Adrenal gland (tissue), 12 donors: Measurements from ENCODE around the gene PLA2G12A. TPM values are rescaled to one million over a fixed set of nuclear protein-coding genes. Genes with fewer than 3 reads are reported as not detected.

Experiments
- DNase-seq, 7 donors: peaks; one replicate each; pipeline ENCODE4 v3.0.0-alpha.2; 2019 to 2020
- H3K27ac ChIP-seq, 5 donors: fragments of 200-600 bp; sonication (generic) in 4 of 5; 1 replicate in 3 of 5; 2 replicates in 2 of 5; pipeline versions ENCODE4 v1.5.1 to v1.8.0; 2016 to 2020; ENCODE audit warnings: mild to moderate bottlenecking in 1 of 5
- H3K27me3 ChIP-seq: fragments of 200-600 bp; 2 replicates; pipeline ENCODE4 v1.8.0; 2021
- H3K36me3 ChIP-seq, 2 donors: fragments of 200-600 bp; replicated peaks in 1 of 2; 1 replicate in 1 of 2; 2 replicates in 1 of 2; pipeline versions ENCODE4 v1.5.1 to v1.8.0; 2018 to 2022
- H3K4me1 ChIP-seq, 2 donors: fragments of 200-600 bp; replicated peaks in 1 of 2; 1 replicate in 1 of 2; 2 replicates in 1 of 2; pipeline versions ENCODE4 v1.5.1 to v1.8.0; 2018 to 2021
- H3K4me3 ChIP-seq, 4 donors: fragments of 200-600 bp; sonication (generic) in 3 of 4; one replicate each; pipeline ENCODE4 v1.5.1; 2016 to 2018
- H3K9me3 ChIP-seq, 3 donors: fragments of 200-600 bp; sonication (generic) in 1 of 3; replicated peaks in 1 of 3; 1 replicate in 2 of 3; 2 replicates in 1 of 3; pipeline versions ENCODE4 v1.5.1 to v1.8.0; 2016 to 2021
- POLR2A ChIP-seq, 2 donors: fragments of 450-650 bp; IDR thresholded peaks; one replicate each; pipeline ENCODE4 v1.6.1; 2017; ENCODE audit warnings: antibody characterized with exemption in 2 of 2, mild to moderate bottlenecking in 2 of 2, moderate library complexity in 1 of 2
- WGBS, 4 donors: extraction: QIAGEN DNeasy Blood & Tissue Kit in 2 of 4; methylation state at CpG; one replicate each; pipeline versions ENCODE4 v1.1.5 to v1.1.7; 2013 to 2017; 5-methylcytosine and 5-hydroxymethylcytosine counted together
- intact Hi-C, 2 donors: fragments of 100-400 bp; cut with DNase I; formaldehyde crosslinking; loops; one replicate each; pipeline versions ENCODE4 v1.14.1 to v1.15.0; 2022 to 2023
- polyA plus RNA-seq, 3 donors: library from polyadenylated mRNA; stranded (reverse); fragments of 200-250 nt in 2 of 3; fragments of 350-450 nt in 1 of 3; fragmentation: Illumina TruSeq in 1 of 3; extraction: RNeasy Lipid Tissue Mini Kit (QIAGEN cat#74804) in 1 of 3; gene quantifications; one replicate each; pipeline ENCODE4 v1.2.3, GENCODE V29; 2013 to 2014
- total RNA-seq, 9 donors: library from RNA; depleted of rRNA in 4 of 9; stranded (reverse); fragments of >200 nt in 4 of 9; fragments of 120-200 nt in 1 of 9; fragmentation: NEBNext Ultra II Directional in 1 of 9; extraction: Animal tissue kit (Norgen Biotek cat#: 25700) in 1 of 9; gene quantifications; one replicate each; pipeline versions ENCODE4 v1.1.0 to v1.2.4, GENCODE V29; 2013 to 2023
- TF ChIP-seq, protein P1 (sequence below), 6 experiments: fragments of 450-650 bp in 4 of 6; fragments of 200-600 bp in 2 of 6; sonication (generic) in 1 of 6; IDR thresholded peaks; 1 replicate in 5 of 6; 2 replicates in 1 of 6; pipeline versions ENCODE4 v1.5.1 to v1.8.0; 2016 to 2021; ENCODE audit warnings: antibody characterized with exemption in 6 of 6, mild to moderate bottlenecking in 2 of 6, moderate library complexity in 1 of 6
- donor health status: healthy with polysubstance abuse.
- donor health status: Bipolar disorder and iron deficiency.
- donor health status: DM: yes; HTN: yes; CAD: no.
- donor health status: DM: no; HTN: no; CAD: no.
- donor health status: DM: no; HTN: no; CAD: no.
- donor health status: DM: yes; HTN: yes; CAD: no.

The PLA2G12A gene
- total and polyA plus RNA-seq, 12 donors = 10.7 to 67.0 (median 31.5) TPM

DNA sequence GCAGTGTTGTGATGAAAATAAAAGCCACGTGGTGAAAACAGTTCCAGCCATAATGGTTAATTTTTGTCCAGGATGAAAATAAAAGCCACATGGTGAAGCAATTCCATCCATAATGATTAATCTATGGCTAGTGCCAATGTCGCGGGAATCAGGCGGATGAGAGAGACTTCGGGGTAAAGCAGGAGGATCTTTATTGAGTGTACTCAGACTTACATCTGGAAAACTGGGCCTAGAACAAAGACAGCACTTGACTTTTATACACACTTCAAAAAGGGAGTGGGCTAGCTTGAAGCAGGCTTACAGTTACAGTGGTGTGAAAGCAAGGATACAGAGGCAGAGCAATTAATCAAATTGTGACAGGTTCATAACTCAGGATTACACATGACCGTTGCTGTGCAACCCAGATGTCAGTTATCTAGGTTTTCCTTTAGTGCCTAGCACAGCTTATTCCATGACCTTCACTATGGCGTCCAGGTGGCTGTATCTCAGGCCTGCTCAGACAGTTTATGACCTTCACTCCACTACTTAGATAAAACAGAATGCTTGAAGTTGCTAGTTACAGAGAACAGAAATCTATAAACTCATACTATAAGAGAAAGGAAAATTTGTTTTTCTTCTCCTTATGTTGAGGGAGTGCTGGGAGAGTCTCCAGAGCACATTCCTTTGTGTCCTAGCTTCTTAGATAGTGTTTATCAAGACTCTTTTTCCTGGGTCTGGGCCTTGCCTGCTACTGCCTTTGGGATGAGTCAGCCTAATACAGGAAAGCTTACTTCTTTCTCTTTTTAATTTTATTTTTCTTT, 5.9 kb upstream of the PLA2G12A start:
- no peaks in the 10 kb centered on the region for H3K36me3 ChIP-seq
- H3K4me3 ChIP-seq = no peak overlapping the region
- TF ChIP-seq, protein P1, sequence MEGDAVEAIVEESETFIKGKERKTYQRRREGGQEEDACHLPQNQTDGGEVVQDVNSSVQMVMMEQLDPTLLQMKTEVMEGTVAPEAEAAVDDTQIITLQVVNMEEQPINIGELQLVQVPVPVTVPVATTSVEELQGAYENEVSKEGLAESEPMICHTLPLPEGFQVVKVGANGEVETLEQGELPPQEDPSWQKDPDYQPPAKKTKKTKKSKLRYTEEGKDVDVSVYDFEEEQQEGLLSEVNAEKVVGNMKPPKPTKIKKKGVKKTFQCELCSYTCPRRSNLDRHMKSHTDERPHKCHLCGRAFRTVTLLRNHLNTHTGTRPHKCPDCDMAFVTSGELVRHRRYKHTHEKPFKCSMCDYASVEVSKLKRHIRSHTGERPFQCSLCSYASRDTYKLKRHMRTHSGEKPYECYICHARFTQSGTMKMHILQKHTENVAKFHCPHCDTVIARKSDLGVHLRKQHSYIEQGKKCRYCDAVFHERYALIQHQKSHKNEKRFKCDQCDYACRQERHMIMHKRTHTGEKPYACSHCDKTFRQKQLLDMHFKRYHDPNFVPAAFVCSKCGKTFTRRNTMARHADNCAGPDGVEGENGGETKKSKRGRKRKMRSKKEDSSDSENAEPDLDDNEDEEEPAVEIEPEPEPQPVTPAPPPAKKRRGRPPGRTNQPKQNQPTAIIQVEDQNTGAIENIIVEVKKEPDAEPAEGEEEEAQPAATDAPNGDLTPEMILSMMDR (IDR thresholded peaks at IDR 0.05) = no peak
- TF ChIP-seq POLR2A (IDR thresholded peaks at IDR 0.05) = no peak
- peak overlapping the region in 3 of 5 donors; percentile 14 to 60 (median 36) for H3K27ac ChIP-seq
- H3K4me1 ChIP-seq = no peaks in the 10 kb centered on the region
- intact Hi-C loops = no loop called here
- no peaks in the 10 kb centered on the region for H3K27me3 ChIP-seq
- H3K9me3 ChIP-seq = no peaks in the 10 kb centered on the region
- WGBS, 4 donors = 64 to 69% (median 66%) methylated on average over 7 of the region's 7 CpGs
- peak in 4 of 7 donors; percentile 17 to 36 (median 25) for DNase-seq

DNA sequence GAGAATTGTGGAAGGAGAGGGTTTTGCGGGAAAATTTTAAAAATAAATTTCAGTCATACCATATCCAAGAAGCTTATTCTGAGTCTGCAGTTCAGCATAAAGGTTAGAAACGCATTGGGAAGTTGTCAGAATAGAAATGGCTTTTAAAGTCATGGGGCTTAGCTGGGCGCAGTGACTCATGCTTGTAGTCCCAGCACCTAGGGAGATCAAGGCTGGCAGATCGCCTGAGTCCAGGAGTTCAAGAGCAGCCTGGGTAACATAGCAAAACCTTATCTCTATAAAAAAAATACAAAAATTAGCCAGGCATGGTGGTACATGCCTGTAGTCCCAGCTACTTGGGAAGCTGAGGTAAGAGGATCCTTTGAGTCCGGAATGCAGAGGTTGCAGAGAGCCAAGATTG, 3.9 kb upstream of the PLA2G12A start:
- no peaks in the 10 kb centered on the region for H3K27me3 ChIP-seq
- no peak overlapping the region for H3K4me3 ChIP-seq
- WGBS, 4 donors = 84 to 93% (median 89%) methylated on average over 5 of the region's 5 CpGs
- TF ChIP-seq, protein P1 (IDR thresholded peaks at IDR 0.05) = no peak
- TF ChIP-seq POLR2A (IDR thresholded peaks at IDR 0.05) = no peak
- H3K4me1 ChIP-seq = peaks cover 0 to 3% of the 10 kb centered on the region in 2 donors
- H3K36me3 ChIP-seq = no peaks in the 10 kb centered on the region
- DNase-seq = no peak
- H3K27ac ChIP-seq = no peak overlapping the region
- intact Hi-C loops = no loop called here
- H3K9me3 ChIP-seq = no peaks in the 10 kb centered on the region

DNA sequence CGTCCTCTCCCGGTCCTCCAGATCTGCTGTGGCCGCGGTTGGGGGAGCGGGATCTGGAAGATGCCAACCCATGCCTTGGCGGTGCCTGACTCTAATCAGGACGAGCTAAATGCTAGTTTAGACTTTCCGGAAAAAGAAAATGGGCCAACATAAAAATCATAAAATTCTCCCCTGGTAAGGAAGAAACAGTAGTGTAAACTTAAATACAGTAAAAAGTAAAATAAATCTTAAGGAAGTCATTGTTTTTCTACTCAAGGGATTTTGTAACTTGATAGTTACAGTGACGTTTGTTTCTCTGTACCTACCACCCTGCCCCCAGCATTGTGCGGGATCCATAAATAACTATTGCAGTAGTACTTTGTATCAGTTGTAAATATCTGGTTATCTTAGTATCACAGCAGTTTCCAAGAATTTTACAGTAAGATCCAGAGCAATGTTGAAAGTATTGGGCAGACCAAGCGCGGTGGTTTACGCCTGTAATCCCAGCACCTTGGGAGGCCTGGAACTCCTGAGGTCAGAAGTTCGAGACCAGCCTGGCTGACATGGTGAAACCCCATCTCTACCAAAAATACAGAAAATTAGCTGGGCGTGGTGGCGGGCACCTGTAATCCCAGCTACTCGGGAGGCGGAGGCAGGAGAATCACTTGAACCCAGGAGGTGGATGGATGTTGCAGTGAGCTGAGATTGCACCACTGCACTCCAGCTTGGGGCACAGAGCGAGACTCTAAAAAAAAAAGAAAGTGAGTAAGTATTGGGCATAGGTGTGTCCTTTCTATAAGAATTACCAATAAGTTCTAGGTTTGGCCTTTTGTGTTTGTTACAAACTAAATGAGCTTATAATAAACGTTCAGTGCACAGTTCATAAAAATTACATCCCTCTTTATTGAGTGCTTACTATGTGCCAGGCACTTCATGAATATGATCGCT, 1.0 kb upstream of the PLA2G12A start:
- H3K4me1 ChIP-seq = peaks cover 0 to 22% of the 10 kb centered on the region in 2 donors
- H3K27me3 ChIP-seq = no peaks in the 10 kb centered on the region
- no peaks in the 10 kb centered on the region for H3K36me3 ChIP-seq
- H3K27ac ChIP-seq = peak overlapping the region; percentile 65 to 90 (median 85)
- H3K9me3 ChIP-seq = no peaks in the 10 kb centered on the region
- DNase-seq = peak in 5 of 7 donors; percentile 28 to 59 (median 43)
- no peak for TF ChIP-seq POLR2A (IDR thresholded peaks at IDR 0.05)
- TF ChIP-seq, protein P1 (IDR thresholded peaks at IDR 0.05) = no peak
- intact Hi-C loops = no loop called here
- WGBS, 4 donors = 48 to 51% (median 50%) methylated on average over 20 to 21 of the region's 21 CpGs
- peak overlapping the region in 2 of 4 donors; percentile 75 to 91 for H3K4me3 ChIP-seq
